Stimulated activated CD4-positive, alpha-beta T cell treated with anti-CD3 and anti-CD28 coated beads, Interleukin-12 subunit alpha, Interleukin-12 subunit beta, amount 100 ng/mL, for 4 hours (primary cell): ENCODE data around the gene SLC25A48.

Experiments used
- DNase-seq: peaks from one replicate; pipeline ENCODE4 v3.0.0-alpha.2; 2020

Gene SLC25A48

GRCh38 chr5:135859641-135860040 is 25.2 kb downstream of the SLC25A48 start:
- DNase-seq, result no peak

- no peak for DNase-seq
These were observed 27.2 kb downstream of the SLC25A48 start for GRCh38 chr5:135861641-135862040.

- no peak for DNase-seq
These were observed 27.6 kb downstream of the SLC25A48 start for GRCh38 chr5:135862086-135862485.

GRCh38 chr5:135862744-135863143 is 28.3 kb downstream of the SLC25A48 start:
- no peak for DNase-seq

GRCh38 chr5:135864503-135865435 is 30.3 kb downstream of the SLC25A48 start:
- no peak for DNase-seq

- DNase-seq, result no peak
These were observed 31.6 kb downstream of the SLC25A48 start for GRCh38 chr5:135866016-135866415.

GRCh38 chr5:135867599-135867998 is 33.1 kb downstream of the SLC25A48 start:
- no peak for DNase-seq

- no peak for DNase-seq
These were observed 34.2 kb downstream of the SLC25A48 start for GRCh38 chr5:135868681-135869080.

- no peak for DNase-seq
These were observed 34.8 kb downstream of the SLC25A48 start for GRCh38 chr5:135869276-135869675.

- no peak for DNase-seq
These were observed 35.5 kb downstream of the SLC25A48 start for GRCh38 chr5:135869935-135870334.

- DNase-seq, result no peak
These were observed 36.9 kb downstream of the SLC25A48 start for GRCh38 chr5:135871268-135871915.

GRCh38 chr5:135873831-135874230 is 39.4 kb downstream of the SLC25A48 start:
- DNase-seq, result no peak

- no peak for DNase-seq
These were observed 40.0 kb downstream of the SLC25A48 start for GRCh38 chr5:135874461-135874860.

- DNase-seq, result no peak
These were observed 41.1 kb downstream of the SLC25A48 start for GRCh38 chr5:135875567-135875966.

- DNase-seq, result no peak
These were observed 41.7 kb downstream of the SLC25A48 start for GRCh38 chr5:135876146-135876545.

- DNase-seq, result no peak
These were observed 43.2 kb downstream of the SLC25A48 start for GRCh38 chr5:135877570-135878155.

- no peak for DNase-seq
These were observed 43.7 kb downstream of the SLC25A48 start for GRCh38 chr5:135878156-135878620.

- no peak for DNase-seq
These were observed 45.1 kb downstream of the SLC25A48 start for GRCh38 chr5:135879591-135879990.

- DNase-seq, result no peak
These were observed 45.8 kb downstream of the SLC25A48 start for GRCh38 chr5:135880278-135880677.

GRCh38 chr5:135880801-135881200 is 46.3 kb downstream of the SLC25A48 start:
- DNase-seq, result no peak

- DNase-seq, result no peak
These were observed 46.8 kb downstream of the SLC25A48 start for GRCh38 chr5:135881244-135881643.

GRCh38 chr5:135881819-135882218 is 47.4 kb downstream of the SLC25A48 start:
- DNase-seq, result no peak

- DNase-seq, result no peak
These were observed 48.6 kb downstream of the SLC25A48 start for GRCh38 chr5:135883026-135883425.

GRCh38 chr5:135883441-135883840 is 49.0 kb downstream of the SLC25A48 start:
- no peak for DNase-seq
